ENCODE data around the gene PDCD7.
A peak's percentile ranks its signal among the peaks of the same experiment; 100 is the strongest.
"Not testable (repeated sequence)": the region's sequence is repeated elsewhere in the genome, so short reads cannot be mapped to it uniquely, and the experiment has no call there.

The PDCD7 gene, protein sequence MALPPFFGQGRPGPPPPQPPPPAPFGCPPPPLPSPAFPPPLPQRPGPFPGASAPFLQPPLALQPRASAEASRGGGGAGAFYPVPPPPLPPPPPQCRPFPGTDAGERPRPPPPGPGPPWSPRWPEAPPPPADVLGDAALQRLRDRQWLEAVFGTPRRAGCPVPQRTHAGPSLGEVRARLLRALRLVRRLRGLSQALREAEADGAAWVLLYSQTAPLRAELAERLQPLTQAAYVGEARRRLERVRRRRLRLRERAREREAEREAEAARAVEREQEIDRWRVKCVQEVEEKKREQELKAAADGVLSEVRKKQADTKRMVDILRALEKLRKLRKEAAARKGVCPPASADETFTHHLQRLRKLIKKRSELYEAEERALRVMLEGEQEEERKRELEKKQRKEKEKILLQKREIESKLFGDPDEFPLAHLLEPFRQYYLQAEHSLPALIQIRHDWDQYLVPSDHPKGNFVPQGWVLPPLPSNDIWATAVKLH

DNA sequence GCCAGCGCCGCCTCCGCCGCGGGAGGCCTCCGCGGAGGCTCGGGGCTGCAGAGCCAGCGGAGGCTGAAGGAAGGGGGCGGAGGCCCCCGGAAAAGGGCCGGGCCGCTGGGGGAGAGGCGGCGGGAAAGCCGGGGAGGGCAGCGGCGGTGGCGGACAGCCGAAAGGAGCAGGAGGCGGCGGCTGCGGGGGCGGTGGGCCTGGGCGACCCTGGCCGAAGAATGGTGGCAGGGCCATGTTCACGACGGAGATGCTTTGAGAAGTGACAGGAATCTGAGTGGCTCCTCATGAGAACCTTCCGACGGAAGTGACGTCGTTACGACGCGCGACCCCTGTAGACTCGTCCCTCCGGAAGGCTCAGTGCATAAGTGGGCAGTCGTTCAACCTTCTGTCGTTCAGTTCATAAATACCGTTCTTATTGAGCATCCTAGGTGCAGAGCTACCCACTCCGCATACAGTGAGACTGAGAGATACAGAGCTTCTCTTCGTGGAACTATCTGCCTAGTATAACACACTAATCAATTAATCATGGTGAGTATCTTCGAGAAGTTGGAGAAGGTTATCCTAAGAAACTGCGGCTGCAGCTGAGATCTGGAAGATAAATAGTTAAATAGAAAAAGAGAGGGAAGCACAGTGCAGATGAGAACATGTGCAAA lies at the start of gene PDCD7:
PDCD7 (minus strand) TSS at position 261 of the 653 bp plus-strand sequence; CDS start at position 234, 27 bp downstream.
- peak; percentile 98 for DNase-seq

DNA sequence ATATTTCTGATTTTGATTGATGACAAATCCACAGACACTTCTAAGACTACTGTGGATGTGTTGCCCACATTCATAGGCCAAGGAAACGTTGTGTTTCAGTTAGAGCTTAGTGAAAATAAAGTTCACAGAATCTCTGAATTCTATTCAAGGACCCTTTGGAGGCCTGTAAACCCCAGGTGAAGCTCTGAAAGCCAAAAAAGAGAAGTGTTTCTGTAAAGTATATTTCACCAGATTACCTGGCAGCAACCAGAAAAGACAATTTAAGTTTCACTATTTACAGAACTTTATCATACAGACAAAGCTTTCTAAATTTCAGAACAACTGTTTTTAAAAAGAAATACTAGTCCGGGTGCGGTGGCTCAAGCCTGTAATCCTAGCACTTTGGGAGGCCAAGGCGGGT lies 48.9 kb upstream of the PDCD7 start:
- no peak for DNase-seq

DNA sequence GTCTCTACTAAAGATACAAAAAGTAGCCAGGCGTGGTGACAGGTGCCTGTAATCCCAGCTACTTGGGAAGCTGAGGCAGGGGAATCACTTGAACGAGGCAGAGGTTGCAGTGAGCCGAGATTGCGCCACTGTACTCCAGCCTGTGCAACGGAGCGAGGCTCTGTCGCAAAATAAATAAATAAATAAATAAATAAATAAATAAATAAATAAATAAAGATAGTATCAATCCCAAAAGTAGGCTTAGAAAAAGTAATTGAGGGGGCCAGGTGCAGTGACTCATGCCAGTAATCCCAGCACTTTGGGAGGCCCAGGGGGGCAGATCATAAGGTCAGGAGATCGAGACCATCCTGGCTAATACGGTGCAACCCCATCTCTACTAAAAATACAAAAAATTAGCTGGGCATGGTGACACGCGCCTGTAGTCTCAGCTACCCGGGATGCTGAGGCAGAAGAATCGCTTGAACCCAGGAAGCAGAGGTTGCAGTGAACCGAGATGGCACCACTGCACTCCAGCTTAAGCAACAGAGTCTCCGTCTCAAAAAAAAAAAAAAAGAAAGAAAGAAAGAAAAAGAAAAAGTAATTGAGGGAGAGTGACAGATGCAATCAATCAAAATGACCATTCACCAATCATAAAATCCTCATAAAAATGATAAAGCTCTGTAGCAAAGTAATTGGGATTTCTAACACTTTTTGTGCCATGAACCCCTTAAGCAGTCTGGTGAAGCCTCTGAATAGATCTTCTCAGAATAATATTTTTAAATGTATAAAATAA lies 48.2 kb upstream of the PDCD7 start:
- not testable (repeated sequence) for DNase-seq

DNA sequence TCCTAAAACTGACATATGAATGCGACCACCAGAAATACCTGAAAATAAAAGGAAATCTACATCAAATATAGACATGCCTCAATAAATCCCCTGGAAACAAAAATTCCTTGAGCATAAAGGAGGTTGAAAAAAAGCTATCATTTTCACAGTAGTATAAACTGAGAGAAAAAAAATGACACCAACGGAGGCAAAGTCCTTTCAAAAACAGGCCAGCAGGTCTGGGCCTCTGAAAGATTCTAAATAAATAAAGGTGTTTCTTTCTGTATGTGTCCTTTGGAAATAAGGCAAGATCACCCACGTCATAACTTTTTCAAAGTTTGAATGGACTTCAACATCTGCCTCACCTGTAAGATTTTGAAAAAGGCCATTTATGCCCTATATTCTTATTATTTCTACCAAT lies 46.6 kb upstream of the PDCD7 start:
- DNase-seq: no peak

DNA sequence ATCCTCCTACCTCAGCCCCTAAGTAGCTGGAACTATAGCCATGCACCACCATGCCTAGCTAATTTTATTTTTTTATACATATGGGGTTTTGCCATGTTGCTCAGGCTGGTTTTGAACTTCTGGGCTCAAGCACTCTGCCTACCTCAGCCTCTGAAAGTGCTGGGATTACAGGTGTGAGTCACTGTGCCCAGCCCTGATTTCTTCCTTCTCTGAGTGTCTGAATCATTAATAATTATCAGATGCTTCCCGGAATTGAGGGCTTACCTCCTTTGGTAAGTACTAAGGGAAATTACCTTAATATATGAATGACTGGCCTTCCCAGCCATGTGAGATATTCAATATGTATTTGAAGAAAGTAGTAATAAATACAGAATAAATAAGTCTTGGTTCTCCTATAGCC lies 44.3 kb upstream of the PDCD7 start:
- DNase-seq: no peak

DNA sequence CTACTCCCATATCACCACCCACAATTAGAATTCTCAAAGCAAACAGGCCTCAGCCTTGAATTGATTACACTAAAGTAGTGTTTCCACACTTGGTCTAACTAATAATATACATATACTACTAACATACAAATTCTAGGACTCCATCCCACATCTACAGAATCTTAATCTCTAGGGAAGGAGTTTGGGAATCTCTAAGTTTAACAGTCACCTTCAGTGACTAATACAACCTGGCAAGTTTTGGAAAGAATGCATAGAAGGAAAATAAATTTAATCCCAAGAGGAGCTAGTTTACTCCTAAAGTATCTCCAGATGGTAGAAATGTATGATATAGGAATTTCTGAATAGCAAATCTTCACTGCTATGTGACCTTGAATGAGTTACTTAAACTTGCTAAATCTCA lies 42.4 kb upstream of the PDCD7 start:
- no peak for DNase-seq

DNA sequence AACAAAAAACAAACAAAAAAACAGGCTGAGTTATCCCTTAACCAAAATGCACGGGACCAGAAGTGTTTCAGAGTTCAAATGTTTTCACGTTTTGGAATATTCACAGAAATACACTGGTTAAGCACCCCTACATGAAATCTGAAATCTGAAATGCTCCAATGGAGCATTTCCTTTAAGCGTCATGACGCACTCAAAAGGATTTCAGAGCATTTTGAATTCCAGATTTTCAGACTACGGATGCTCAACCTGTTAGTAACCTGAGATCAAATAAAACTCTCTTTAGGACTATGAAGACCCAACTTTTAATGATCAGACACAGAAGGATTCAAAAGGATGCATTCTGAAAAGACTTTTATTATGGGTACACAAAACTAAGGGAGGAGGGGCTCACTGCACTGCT lies 41.9 kb upstream of the PDCD7 start:
- DNase-seq: no peak

DNA sequence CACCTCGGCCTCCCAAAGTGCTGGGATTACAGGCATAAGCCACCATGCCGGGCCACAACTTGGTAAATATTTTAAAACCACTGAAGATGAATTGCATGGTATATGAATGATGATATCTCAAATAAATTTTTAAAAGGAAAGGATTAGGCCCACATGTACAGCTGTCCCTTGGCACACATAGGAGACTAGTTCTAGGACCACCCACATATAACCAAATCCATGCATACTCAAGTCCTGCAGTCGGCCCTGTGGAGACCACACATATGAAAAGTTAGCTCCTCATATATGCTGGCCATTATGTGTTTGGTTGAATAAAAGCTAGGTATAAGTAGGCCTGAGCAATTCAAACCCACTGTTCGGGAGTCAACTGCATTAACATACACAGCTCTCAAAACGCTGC lies 40.9 kb upstream of the PDCD7 start:
- no peak for DNase-seq

DNA sequence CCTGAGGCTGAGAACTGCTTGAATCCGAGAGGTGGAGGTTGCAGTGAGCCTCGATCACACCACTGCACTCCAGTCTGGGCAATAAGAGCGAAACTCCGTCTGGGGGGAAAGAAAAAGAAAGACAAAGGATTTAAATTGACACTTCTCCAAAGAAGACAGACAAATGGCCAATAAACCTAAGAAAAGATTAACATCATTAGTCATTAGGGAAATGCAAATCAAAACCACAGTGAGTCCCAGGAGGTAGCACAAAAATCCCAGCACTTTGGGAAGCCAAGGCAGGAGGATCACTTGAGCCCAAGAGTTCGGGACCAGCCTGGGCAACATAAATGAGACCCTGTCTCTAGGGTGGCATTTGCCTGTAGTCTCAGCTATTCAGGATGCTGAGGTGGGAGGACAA lies 38.9 kb upstream of the PDCD7 start:
- DNase-seq: no peak

DNA sequence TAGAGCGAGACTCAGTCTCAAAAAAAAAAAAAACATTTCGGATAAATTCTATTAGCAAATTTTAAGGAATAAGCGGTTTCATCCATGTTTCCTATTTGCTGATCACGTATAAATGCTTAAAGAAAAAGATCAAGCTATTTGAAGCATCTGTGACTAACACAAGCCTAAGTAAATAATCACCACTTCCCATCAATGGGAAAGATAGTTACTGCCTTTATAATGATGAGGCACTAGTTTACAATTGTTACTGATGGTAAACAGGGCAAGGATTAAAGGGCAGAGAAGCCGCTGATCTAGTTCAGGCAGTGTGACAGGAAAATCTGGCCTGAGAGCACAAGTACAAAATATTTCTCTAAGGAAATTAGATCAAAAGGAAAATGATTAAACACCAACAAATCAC lies 37.8 kb upstream of the PDCD7 start:
- DNase-seq: no peak

DNA sequence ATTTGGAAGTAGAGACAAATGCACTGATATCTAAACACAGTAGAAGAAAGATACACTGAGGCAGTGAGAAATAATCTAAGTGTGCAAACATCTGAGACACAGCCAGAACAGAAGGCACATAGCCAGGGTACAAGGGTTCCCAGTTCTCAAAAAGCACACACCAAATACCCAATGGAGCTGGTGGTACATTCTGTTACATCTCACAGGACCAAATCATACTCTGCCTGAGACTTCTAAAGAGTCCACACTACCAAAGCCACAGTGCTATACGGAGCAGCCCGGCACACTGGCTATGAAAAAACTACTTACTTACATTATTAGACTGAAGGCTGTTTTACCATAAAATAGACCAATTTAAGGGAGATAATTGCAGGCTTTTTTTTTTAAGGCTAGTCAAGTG lies 32.3 kb upstream of the PDCD7 start:
- DNase-seq: no peak

DNA sequence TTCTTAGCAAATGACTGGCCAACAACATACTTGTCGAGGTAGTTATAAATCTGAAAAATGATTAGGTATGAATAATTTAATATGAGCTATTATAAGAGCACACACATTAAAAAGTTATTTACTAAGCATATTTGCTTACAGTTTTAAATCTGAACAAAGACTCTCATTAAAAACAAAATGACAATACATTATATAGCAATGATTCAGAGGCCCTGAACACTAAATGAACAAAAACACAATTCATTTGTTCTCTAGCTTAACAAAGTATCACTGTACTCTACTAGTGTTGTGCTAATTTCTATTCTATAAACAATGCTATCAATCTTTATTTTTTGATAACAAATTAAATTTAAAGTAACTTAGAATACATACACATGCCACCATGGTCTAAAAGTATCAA lies 30.5 kb upstream of the PDCD7 start:
- DNase-seq: no peak

DNA sequence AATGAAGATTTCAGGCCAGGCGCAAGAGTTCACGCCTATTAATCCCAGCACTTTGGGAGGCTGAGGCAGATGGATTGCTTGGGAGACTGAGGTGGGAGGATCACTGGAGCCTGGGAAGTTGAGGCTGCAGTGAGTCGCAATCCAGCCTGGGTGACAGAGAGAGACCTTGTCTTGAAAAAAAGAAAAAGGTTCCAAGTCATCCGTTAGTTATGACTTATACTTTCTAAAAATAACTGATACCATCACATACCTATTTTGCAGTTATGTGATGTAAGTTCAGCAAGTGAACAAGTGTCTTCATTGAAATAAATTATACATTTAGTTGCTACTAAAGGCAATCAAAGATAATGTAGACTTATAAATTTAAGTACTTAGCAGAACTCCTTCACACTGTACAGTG lies 29.4 kb upstream of the PDCD7 start:
- no peak for DNase-seq

DNA sequence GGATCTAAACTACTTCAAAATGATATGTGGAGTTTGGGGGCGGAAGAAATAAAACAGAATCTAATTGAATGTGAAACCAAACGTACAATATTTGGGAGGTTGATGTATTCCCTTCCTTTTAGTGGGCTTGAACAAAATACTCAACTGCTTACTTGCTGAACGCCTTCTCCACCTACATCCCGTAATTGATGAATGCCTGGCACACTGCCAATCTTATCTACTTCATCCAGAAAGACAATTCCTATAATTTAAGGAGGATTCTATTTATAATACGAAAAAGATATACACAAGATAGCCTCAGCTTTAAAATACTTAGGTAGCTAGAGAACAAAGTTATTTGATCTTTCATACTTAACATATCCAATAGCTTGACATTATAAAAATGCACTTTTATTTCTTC lies 23.1 kb upstream of the PDCD7 start:
- no peak for DNase-seq

DNA sequence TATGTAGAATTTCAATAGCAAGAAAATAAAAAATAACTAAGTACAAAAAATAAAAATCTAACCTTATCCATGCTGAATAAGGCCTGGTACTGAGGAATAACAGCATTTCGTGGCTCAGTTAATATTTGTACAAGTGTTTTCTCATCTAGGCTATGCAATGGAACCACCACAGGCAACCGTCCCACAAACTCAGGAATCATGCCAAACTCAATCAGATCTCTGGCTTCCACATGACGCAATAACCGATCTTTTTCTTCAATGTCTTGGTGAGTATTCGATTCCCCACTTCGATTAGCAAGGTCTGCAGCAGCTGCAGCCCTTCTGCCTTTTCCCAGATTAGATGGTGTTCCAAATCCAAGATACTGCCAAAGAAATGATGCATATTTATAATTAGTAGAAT lies 21.1 kb upstream of the PDCD7 start:
- no peak for DNase-seq

DNA sequence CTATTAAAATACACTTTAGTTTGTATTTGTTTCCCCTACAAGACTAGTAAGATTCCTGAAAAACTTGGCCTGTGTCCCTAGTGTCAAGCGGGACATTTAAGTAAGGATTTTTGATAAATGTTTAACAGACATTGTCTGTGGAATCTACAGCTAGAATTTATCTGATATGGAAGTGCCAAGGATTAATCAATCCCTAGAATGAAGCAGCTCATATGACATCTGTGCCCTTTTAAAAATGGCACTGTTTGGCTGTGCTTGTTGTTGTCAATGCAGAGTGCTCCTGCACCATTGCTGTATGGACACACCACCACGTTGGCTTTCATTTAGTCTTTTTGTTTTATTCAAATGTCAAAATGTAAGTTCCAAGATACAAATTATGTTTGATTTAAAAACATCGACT lies 14.3 kb upstream of the PDCD7 start:
- DNase-seq: no peak

DNA sequence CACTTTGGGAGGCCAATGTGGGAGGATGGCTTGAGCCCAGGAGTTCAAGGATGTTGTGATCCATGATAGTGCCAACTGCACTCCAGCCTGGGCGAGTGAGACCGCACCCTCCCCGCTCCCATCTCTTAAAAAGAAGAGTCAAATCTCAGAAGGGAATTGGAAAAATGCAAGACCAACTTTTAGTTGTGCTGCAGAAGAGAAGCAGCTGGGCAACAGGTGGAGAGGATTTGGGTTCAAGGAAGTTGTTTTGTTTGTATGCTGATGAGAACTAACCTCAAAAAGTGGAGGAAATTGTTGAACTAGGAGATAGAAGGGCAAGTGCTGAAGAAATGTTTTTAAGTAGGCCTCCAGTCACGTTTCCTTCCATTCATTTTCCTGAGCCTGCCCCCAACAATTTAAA lies 12.8 kb upstream of the PDCD7 start:
- DNase-seq: no peak

DNA sequence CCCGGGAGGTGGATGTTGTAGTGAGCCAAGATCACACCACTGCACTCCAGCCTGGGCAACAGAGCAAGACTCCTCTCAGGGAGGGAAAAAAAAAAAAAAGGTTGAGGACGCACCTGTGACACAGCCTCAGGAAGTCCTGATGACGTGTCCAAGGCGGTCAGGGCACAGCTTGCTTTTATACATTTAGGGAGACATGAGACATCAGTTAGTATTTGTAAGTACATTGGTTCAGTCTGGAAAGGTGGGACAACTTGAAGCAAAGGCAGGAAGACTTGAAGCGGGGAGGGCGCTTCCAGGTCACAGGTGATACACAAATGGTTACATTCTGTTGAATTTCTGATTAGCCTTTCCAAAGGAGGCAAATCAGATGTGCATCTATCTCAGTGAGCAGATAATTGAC lies 5.0 kb upstream of the PDCD7 start:
- DNase-seq: not testable (repeated sequence)

DNA sequence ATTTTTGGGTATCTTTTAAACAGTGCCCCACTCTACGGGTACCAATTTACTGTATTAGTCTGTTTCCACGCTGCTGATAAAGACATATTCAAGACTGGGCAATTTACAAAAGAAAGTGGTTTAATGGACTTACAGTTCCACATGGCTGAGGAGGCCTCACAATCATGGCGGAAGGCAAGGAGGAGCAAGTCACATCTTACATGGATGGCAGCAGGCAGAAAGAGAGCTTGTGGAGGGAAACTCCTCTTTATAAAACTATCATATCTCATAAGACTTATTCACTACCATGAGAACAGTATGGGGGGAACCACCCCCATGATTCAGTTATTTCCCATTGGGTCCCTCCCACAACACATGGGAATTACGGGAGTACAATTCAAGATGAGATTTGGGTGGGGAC lies 4.3 kb upstream of the PDCD7 start:
- DNase-seq: not testable (repeated sequence)

DNA sequence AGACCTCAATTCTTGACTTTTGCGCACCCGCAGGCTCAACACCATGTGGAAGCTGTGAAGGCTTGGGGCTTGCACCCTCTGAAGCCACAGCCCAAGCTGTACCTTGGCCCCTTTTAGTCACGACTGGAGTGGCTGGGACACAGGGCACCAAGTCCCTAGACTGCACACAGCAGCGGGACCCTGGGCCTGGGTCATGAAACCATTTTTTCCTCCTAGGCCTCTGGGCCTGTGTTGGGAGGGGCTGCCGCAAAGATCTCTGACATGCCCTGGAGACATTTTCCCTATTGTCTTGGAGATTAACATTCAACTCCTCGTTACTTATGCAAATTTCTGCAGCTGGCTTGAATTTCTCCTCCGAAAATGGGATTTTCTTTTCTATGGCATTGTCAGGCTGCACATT lies 3.5 kb upstream of the PDCD7 start:
- DNase-seq: not testable (repeated sequence)

DNA sequence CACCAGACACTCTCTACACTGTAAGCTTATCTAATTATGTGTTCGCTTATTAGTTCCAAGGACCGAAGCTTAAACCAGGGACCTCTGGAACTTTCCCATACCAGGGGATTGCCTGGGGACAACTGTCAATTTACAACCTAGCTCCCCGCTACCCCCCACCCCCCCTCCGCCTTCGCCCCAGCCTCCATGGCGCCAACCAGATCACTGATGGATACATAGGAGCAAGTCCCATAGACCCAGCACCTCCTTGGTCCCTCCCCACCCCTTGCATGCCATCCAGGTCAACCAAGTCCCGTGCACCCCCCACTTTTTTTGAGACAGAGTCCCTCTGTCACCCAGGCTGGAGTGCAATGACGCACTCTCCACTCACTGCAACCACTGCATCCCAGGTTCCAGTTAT lies 930 bp upstream of the PDCD7 start:
- no peak for DNase-seq

DNA sequence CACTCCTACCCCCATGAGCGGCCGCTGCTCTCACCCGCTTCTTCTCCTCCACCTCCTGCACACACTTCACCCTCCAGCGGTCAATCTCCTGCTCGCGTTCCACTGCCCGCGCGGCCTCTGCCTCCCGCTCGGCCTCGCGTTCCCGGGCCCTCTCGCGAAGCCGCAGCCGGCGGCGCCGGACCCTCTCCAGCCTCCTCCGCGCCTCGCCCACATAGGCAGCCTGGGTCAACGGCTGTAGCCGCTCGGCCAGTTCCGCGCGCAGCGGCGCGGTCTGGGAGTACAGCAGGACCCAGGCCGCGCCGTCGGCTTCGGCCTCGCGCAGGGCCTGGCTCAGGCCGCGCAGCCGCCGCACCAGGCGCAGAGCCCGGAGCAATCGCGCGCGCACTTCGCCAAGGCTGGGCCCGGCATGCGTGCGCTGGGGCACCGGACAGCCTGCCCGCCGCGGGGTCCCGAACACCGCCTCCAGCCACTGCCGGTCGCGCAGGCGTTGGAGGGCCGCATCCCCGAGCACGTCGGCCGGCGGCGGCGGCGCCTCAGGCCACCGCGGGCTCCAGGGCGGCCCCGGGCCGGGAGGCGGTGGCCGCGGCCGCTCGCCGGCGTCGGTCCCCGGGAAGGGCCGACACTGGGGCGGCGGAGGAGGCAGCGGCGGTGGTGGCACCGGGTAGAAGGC lies 595 bp downstream of the PDCD7 start:
- peak; percentile 72 for DNase-seq

DNA sequence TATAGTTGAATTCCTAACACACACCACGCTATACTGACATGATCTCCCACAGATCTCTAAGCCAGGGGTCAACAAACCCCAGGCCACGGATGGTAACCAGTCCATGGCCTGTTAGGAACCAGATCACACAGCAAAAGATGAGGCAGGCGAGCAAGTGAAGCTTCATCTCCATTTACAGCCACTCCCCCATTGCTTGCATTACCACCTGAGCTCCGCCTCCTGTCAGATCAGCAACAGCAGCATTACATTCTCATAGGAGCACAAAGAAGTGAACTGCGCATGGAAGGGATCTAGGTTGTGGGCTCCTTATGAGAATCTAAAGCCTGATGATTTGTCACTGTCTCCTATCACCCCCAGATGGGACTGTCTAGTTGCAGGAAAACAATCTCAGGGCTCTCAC lies 2.7 kb downstream of the PDCD7 start:
- DNase-seq: no peak
